Islet of Langerhans (tissue), 1 donor: ENCODE data around the gene CLCN4.

Experiments
- FAIRE-seq: peaks from one replicate; lab custom pipeline; 2011; peaks lifted over from hg19 to GRCh38; lab: Jason Lieb, UNC

Gene CLCN4

DNA sequence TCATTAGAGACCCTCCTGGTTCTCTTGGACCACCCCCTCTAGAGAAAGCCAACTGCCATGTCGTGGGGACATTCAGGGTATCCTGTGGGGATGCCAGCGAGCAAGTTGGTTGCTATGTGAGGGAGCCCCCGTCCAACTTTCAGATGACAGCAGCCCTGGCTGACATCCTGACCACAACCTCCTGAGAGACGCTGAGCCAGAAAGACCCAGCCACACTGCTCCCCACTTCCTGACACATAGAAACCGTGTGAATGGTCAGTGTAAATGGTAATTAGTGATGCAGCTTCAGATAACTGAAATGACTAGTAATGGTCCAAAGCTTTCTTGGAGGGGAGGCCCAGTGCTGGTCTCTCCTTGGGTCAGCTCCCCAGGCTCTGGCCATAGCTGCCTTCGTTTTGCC is 10.8 kb downstream of the CLCN4 start:
- FAIRE-seq = no peak

DNA sequence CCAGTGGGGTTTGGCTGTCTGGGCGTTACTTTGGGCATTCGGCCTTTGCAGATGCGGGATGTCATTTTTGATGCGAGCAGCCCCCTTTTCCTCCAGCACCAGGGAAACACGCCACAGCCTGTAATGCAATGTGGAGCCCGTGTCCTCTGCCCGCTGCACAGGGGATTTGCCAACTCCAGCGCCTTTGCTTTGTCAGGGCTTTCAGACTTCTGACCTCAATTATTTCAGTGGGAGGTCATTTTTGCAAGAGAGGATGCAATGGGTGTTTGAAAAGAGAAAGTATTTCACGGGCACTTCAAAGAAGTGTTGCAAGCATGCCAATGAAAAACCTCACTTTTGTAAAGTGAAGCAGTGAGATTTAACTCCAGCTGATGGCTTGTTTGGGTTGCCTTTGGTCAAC is 11.5 kb downstream of the CLCN4 start:
- no peak for FAIRE-seq

DNA sequence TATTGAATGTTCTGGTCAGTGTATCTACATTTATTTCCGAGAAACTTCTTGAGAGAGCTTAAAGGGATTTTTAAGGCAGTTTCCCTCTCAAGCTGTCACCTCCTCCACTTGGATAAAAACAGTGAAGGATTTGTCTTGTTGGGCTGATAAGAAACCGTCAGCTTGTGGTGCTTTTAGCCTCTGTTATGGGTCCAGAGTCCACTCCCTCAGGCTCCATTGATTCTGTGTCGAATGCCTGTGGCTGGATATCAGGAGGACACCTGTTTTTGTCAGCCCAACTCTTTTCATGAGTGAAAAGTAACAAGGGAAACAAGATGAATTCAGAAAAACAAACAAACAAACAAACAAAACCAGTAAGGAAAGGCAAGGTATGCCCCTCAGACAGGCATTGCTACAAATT is 12.4 kb downstream of the CLCN4 start:
- FAIRE-seq = no peak

DNA sequence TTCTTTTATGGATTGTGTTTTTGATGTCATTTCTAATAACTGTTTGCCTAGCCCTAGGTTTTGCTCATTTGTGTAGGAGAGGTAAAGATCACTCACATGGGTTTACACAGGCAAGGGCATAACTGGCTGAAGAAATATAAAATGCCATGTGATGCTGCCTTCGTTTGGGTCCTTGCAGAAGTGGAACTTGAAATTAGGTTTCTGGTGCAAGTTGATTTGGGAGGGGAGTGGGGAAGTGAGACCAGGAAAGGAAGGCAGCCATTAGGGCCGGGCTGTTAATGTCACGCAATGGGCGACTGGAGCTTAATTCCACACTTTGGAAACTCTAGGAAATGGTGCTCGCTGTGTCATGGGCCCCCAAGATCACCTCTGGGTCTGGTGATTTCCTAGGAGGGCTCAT is 14.5 kb downstream of the CLCN4 start:
- FAIRE-seq = no peak

DNA sequence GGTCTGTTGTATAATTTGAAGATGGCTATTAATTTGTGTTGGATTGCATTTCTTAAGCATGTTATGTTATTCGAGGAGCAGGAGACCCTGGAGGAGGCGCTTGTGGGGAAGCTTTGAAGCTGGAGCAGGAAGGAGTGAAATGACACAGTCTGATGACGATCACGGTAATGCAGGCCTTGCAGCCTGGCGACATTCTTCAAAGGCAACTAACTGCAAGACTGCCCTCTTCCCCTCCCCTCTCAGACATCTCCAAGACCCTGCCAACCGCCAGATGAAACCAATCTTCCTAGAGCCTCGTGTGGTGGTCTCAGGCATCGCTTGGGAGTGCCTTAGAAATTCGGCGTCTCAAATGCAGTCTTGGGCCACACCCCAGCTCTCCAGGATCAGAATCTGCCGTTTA is 16.1 kb downstream of the CLCN4 start:
- FAIRE-seq = no peak

DNA sequence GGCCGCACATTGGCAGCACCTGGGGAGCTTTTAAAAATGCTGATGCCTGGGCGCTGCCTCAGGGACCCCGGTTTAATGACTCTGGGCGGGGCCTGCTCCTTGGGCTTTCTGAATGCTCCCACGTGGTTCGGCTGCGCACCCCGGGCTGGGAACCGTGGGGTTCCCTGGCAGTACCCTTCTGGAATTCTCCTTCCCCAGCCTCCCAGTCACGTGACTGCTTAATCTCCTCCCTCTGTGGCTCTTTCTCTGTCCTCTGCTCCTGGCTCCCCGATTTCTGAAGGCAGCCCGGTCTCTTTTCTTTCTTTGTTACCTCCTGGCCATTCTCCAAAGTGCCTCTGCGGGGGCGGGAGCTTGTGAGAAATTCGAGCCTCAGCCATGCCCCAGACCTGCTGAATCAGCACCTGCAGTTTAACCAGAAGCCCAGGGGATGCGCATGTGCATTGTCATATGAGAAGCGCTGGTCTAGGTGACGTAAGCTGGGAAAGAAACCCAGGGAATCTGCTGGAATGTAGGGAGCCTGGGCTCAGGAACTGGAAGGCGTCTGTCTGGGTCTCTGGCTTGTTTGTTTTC is 16.6 kb downstream of the CLCN4 start:
- peak; percentile 36 for FAIRE-seq

DNA sequence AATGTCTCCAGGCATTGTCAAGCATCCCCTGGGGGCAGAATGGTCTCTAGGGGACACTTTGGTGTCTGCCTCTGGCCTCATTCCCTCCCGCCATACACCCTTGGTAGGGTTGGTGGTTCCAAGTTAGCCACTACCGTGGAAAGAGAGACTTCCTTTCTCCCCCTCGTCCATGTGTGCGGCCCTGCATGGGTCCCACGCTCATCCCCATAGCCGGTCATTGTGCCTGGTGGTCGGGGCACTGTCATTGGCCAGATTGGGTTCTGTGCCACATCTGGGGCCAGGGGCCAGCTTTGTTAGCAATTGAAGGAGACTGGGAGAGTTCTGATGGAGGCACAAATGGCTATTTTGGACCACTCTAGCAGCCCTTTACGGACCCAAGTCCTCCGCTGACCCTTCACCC is 17.3 kb downstream of the CLCN4 start:
- FAIRE-seq = no peak

DNA sequence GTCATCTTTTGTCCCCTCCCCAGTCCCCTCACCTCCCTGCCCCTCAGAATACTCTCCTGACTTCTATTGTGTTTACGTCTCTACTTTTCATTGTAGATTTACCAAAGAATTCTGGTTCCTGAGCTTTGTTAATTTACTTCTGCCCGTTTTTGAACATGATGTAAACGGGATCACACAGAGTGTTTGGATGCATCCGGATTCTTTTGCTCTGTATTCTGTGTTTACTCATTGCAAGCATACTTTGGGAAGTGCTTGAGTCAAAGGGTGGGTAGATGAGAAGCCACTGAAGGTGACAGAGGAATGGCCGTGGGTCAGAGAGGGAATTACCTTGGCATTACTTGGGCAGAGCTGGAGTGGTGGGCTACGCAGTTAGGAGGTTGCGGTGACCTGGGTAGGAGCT is 18.0 kb downstream of the CLCN4 start:
- FAIRE-seq = no peak

DNA sequence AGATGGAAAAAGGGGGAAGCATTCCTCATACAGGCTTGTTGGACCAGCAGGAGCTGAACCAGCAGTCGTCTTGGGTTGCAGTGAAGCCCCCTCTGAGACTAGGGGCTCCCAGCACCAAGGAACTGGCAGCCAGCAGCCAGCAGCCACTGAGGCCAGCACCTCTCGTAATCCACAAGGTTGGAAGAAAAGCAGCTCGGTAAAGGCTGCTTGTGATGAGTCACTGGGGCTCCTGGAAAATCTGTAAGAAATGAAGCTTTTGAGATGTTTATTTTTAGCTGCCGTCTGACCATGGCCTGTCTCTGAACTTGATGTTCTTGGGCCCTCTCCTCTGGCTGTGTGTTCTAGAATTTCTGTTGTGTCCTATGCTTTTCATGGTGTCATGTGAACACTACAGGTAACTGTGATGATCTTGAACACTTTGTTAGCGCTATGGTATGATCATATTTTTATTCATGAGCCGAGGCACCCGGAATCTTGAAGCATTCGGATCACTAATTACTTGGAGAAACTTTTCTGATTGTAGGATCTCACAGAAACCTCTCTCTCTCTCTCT is 18.6 kb downstream of the CLCN4 start:
- no peak for FAIRE-seq

DNA sequence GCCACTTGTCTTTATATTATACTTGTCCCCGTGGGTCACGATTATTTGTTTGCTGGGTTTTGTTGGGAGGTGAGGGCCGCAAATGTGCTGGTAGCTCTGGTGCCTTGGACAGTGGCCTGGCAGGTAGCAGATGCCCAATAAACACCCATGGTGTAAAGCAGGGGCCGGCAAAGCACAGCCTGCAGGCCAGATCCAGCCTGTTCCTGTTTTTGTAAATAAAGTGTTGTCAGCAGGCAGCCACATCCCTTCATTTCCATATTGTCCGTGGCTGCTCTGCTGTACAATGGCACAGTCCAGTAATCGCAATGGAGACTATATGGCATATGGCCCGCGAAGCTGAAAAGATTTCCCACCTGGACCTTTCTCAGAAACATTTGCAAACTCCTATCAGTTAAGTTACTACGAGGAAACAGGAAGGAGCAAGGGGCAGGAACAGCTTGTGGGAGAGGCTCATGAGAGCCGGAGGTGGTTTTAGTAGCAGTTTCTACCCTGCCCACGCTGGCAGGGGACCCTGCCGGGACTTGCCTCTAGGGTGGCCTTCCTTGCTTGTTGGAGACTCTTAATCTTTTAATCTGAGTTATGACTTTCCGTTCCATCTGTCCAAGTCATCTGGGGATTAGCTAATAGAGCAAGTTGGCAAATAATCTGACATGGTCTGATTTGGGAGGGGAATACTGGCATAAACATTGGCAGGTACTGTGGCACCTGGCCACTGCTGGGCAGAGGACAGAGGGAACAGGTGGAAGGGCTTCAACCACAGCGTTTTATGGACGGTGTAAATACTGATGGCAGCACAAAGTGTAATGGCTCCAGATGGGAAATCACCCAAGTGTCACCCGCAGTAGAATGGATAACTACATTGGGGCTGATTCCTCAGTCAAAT is 19.6 kb downstream of the CLCN4 start:
- FAIRE-seq = peak; percentile 94

DNA sequence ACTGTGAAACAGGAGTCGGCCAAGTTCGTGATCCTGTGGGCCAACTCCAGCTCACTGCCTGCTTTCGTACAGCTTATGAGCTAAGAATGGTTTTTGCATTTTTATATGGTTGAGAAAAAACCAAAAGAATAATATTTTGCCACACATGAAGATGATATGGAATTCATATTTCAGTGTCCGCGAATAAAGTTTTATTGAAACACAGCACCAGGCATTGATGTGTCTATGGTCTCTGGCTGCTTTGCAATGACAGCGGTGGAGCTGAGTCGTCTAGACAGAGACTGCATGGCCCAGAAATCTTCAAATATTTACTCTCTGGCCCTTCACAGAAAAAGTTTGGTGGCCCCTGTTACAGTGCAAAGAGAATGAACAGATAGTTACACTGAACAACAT is 20.2 kb downstream of the CLCN4 start:
- no peak for FAIRE-seq

DNA sequence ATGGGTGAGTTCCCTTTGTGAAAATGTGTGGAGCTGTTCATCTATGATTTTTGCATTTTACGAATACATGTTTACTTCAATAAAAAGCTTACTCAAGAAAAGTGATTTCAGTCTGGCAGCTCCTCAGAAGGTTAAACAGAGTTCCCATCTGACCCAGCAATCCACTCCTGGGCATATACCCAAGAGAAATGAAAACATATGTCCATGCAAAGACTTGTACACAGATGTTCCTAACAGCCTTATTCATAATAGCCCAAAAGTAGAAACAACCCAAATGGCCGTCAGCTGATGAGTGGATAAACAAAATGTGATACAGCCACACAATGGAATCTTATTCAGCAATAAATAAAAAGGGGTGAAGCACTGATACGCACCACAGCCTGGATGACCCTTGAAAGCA is 20.8 kb downstream of the CLCN4 start:
- FAIRE-seq = no peak

DNA sequence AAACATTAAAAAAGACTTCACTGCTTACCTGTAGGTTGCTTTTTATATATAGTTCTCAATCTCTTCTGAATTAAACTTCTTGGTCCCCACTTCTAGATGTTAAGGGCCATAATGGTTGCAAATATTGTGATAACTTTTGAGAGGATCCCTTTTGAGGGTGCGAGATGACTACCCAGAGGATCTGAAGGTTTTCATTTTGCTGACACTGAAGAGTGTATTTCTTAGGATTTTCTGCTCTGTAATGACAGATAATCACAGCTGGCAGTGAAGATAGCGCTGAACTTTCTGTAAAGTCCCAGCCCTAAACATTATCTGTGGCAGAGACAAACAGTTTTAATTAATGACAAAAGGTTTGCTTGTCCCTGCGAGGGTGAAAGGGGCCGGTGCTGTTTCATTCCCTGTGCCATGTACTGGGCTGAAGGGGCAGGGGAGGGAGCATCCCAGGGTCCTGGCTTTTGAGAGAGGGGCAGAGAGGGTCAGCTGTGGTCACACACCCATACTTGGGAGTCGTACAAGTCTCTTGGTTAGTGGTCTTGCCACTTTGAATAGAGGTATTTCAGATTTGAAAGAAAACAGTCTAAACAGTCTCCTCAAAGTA is 22.2 kb downstream of the CLCN4 start:
- no peak for FAIRE-seq

DNA sequence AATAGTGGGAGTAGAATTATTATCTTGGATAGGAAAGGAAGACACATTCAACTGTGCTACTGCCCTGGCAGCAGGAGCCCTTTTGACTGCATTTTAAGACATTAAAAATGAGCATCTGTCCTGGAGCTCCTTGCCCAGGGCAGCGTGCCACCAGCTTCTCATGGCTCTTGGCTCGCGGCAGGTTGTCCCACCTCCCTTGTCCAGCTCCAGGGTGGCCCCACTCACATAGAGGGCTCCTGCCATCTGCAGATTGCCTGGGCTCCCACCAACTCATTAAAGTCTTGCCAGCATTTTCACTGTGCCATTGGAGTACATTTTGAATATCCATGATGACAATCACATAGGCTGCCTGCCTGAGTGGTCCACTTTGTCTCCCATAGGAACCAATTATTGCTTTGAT is 27.0 kb downstream of the CLCN4 start:
- FAIRE-seq = no peak

DNA sequence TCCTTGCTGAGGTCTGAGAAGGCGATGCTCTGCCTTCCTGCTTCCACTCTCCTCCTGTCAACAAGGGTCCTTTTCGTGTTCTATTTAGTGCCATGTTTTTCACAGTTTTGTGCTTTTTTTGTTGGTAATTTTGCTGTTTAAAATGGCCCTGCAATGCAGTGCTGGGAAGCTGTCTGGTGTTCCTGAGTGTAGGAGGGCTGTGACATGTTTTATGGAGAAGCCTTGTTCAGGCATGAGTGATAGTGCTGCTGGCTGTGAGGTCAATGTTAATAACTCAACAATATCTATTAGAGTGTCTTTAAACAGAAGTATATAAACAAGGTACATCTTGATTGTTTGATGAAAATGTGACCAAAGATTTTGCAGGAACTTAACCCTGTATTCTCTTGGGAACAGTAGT is 27.6 kb downstream of the CLCN4 start:
- FAIRE-seq = no peak

DNA sequence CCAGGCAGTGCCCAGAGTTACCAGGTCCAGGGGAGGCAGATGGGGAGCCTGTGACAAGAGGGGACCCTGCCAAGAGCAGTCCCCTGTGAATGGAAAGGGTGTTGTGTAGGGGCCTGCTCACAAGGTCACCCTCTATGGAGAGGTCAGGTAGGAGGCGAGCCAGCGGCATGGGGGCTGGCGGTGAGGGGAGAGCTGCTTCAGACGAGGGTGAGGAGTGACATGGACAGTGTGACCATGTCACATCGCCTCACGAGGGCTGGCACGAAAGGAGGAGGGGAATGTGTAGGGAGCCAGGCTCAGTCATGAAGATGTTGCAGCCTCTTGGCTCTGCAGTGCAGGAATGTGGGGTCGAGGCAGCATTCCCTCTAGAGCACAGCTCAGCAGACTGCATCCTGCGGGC is 29.6 kb downstream of the CLCN4 start:
- FAIRE-seq = no peak

DNA sequence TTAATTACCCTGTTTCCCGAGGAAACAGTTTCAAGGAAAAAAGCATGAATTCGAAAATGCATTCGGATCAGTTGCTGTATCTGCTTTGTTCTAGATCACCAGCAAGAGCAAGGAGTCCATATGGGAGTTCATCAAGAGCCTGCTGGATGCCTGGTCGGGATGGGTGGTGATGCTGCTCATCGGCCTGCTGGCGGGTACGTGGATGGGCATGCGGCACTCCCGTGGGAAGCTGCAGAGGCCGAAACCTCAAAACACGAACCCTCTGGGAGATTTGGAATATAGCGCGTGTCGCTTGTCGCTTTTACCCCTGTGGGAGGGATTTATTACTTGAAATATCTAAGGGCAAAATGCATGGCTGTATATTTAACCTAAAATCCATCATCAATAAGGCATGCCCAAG is 30.6 kb downstream of the CLCN4 start:
- FAIRE-seq = no peak

DNA sequence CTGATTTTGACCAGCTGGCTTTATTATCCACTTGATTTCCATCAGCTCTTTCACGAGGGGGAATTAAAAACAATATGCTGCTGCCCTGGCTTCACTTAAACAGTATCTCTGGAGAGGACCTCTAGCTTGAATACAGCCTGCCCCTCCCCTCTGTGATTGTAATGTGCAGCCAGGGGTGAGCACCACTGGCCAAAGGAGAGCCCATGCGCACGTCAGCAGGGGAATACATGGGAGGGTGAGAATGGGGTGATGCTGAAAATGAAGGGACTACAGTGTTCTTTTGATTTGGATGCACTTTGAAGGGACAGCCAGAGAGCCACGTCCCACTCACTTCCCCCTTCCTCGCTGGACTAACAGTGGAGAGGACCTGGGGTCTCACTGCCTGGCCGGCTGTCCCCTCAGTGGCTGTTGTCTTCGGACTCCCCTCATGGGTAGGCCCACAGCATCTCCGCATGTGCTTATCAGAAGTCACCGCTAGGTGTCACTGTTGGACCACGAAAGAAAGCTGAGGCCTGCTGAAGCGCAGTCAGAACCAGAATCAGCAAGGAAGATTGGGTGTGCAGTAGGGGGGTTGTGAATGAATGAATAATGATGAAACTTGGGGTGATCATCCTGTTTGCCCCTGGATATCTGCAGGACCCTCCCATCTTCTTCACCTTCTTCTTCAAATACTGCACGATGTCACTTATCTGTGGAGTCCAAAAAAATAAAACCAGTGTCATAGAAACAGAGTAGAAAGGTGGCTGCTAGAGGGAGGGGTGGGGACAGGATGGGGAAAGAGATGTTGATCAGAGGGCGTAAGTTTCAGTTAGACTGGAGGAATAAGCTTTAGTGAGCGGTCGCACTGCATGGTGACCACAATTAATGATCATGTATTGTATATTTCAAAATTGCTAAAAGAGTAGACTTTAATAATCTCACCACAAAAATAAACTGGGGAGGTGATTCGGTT is 32.8 kb downstream of the CLCN4 start:
- no peak for FAIRE-seq

DNA sequence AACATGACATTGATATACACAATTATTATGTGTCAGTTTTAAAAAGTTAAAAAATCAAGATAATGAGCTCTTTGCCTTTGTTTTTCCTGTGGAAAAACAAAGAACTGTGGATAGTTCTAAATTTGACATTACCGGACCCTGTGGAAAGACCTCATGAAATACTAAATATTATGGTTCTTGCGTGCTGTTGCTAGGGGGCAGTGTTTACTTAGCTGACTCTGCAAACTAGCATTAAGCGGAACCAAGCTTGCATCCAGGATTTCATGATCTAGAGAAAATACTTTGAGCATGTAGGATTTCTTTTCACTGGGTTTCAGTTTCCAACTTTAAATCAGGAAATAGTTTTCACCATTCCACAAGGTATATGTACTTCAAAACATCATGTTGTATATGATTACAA is 33.6 kb downstream of the CLCN4 start:
- peak; percentile 99 for FAIRE-seq

DNA sequence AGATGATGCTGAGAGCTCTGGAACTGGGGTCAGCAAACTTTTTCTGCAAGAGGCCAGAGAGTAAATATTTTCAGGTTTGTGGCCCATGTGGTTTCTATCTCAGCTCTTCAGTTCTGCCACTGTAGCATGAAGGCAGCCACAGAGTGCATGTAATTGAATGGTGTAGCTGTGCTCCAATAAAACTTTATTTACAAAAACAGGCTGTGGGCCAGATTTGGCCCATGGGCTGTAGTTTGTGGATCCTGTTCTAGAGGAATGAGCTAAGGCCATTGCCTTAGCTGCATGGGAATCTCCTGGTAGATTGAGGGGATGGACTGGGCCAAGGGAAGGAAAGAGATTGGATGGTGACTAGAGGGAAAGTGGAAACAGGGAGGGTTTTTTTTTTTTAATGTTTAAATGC is 36.8 kb downstream of the CLCN4 start:
- no peak for FAIRE-seq

DNA sequence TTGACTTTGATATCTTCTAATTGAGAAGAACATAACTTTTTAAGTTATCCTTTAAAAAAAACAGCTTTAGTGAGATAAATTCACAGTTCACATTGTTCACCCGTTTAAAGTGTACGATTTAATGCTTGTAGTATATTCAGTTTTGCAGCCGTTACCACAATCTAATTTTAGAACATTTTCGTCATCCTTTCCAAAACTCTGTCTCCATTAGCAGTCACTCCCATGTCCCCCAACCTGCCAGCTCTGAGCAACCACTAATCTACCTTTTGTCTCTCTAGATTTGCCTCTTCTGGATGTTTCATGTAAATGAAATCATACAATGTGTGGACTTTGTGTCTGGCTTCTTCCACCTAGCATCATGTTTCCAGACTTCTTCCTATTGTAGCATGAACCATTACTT is 38.6 kb downstream of the CLCN4 start:
- no peak for FAIRE-seq

DNA sequence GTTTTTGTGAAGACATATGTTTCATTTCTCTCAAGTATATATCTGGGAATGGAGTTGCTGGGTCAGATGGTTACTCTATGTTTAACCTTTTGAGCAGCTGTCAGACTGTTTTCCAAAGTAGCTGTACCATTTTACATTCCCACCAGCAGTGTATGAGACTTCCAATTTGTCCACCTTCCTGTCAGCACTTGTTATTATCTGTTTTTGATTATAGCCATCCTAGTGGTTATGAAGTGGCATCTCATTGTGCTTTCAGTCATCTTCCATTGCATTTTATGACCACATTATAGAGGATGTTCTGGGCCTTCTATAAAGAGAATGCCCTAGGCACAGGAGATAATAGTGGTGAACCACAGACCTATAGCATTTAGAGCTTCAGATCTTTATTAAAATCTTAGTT is 39.2 kb downstream of the CLCN4 start:
- FAIRE-seq = no peak
